ENCODE results near the gene FGD6. TPM values are rescaled to one million over a fixed set of nuclear protein-coding genes. Genes with fewer than 3 reads are reported as not detected.

Gene FGD6
- total and polyA plus RNA-seq, 12 donors: 1.2 to 33.4 (median 21.6) TPM

DNA sequence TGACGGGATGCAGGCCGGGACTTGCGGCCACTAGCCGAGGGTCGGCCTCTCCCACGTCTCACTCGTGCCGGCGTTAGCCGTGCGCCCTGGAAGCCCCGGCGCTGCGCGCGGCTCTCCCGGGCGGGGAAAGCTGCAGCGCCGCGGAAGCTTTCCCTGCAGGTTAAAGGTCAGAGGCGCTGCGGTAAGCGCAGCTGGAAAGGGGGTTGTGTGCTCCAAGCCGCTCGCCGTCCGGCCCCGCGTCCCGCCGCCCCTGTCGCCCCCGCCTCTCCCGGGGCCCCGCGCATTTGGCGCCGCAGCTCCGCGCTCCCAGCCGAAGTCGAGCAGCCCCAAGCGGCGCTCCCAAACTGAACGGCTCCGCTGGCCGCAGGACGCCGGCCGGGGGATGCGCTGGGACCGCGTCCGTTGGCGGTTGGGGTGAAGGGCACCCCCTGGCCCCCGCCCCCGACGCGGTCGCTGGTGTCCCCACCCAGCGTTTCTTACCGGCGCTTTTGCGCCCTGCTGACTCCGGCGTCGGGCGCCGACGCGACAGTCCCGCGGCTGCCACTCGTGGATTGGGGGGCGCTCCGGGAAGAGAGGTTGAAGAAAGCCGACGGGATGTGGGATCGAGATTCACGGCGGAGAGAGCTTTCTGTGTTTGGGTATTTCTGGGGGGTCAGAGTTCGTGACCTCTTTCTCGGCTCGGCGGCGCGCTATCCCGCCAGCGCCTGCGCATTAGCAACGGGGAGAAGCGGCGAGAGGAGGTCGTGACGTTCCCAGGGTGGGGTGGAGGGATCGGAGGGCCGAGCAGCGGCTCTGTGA, 144.2 kb downstream of the FGD6 start, which contains the start of gene NR2C1:
NR2C1 (minus strand) TSS at position 719 of the 798 bp plus-strand sequence. CDS start 6,234 bp downstream, outside the sequence.
- TF ChIP-seq, protein P1, sequence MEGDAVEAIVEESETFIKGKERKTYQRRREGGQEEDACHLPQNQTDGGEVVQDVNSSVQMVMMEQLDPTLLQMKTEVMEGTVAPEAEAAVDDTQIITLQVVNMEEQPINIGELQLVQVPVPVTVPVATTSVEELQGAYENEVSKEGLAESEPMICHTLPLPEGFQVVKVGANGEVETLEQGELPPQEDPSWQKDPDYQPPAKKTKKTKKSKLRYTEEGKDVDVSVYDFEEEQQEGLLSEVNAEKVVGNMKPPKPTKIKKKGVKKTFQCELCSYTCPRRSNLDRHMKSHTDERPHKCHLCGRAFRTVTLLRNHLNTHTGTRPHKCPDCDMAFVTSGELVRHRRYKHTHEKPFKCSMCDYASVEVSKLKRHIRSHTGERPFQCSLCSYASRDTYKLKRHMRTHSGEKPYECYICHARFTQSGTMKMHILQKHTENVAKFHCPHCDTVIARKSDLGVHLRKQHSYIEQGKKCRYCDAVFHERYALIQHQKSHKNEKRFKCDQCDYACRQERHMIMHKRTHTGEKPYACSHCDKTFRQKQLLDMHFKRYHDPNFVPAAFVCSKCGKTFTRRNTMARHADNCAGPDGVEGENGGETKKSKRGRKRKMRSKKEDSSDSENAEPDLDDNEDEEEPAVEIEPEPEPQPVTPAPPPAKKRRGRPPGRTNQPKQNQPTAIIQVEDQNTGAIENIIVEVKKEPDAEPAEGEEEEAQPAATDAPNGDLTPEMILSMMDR (IDR thresholded peaks at IDR 0.05): no peak
- Histone ChIP-seq H3K36me3 (peaks cover 0 to 16% (median 0%) of the 10 kb centered on the region in 9 donors), H3K27ac (peak within 1 kb of the TSS; percentile 62 to 97 (median 92)), H3K4me3 (peak within 1 kb of the TSS; percentile 72 to 100 (median 96)), H3K27me3 (no peaks in the 10 kb centered on the region), H3K9me3 (no peaks in the 10 kb centered on the region), H3K4me1 (peaks cover 0 to 45% (median 9%) of the 10 kb centered on the region in 9 donors)
- intact Hi-C loops (cut with DNase I): loop anchor here in 2 of 10 donors (5.0 to 10.0 kb wide), 2 partner anchors 144 to 402 kb away; partner anchors contain the start of genes FGD6 (in 1 of the 2), METAP2 (in 1 of the 2) and VEZT (in 1 of the 2)
- DNase-seq (peak; percentile 92 to 96), ATAC-seq (peak; percentile 96 to 99 (median 98))
- 0 to 1% methylated on average over 99 of the region's 99 CpGs for WGBS, 2 donors

DNA sequence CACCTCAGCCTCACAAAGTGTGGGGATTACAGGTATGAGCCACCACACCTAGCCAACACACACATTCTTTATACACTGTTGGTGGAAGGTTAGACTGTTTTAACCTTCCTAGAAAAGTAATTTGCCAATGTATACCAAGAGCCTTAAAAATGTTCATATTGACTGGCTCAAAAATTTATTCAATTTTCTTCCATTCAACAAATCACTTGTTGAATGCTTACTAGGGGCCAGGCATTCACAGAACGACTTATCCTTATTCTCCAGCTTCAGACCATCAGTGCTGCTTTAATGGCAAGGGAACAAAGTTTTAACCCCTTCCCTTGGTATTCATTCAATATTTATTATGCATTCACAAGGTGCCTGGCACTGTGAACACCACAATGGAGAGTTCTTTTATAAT, 146.9 kb downstream of the FGD6 start:
- WGBS, 2 donors: 93 to 94% methylated on average over 1 of the region's 1 CpG
- intact Hi-C loops (cut with DNase I): loop anchor here in 2 of 10 donors (5.0 to 10.0 kb wide), 2 partner anchors 147 to 404 kb away; partner anchors contain the start of genes FGD6 (in 1 of the 2), METAP2 (in 1 of the 2) and VEZT (in 1 of the 2)
- peaks cover 0 to 43% (median 14%) of the 10 kb centered on the region in 9 donors for H3K36me3 ChIP-seq
- no peak overlapping the region for H3K27ac ChIP-seq
- TF ChIP-seq, protein P1 (IDR thresholded peaks at IDR 0.05): no peak
- H3K4me3 ChIP-seq: no peak overlapping the region
- DNase-seq (no peak), ATAC-seq (no peak)
- no peaks in the 10 kb centered on the region for H3K27me3 ChIP-seq
- no peaks in the 10 kb centered on the region for H3K9me3 ChIP-seq
- peaks cover 0 to 55% (median 9%) of the 10 kb centered on the region in 9 donors for H3K4me1 ChIP-seq

DNA sequence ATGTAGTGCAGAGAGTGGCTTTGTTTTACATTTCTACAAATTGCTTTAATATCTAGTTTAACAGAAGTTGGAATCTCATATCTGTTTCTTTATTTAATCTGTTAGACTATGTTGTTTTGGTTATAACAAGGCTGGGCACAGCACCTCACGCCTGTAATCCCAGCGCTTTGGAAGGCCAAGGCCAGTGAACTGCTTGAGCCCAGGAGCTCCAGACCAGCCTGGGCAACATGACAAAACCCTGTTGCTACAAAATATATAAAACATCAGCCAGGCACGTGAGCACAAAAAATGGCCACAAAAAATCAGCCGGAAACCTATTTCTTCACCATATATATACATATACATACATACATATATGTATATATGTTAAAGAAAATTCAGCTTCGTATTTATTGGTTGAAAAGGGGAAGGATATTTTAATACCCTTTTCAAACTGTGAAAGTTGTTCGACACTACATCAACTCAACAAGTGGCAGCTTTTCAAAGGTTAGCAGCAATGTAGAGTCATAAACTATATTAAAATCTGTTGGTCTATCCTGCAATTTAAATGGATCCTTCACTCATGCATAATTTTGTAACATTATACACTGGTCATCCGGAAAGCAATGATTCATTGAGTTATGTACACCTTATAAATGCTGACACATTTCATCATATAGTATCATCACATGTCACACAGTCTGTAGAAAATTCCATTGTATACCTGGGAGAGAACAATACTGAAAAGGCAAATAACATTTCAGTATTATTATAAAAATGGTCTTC, 151.0 kb downstream of the FGD6 start:
- Histone ChIP-seq H3K36me3 (peaks cover 0 to 83% (median 21%) of the 10 kb centered on the region in 9 donors), H3K27me3 (no peaks in the 10 kb centered on the region), H3K9me3 (no peaks in the 10 kb centered on the region), H3K4me1 (peaks cover 0 to 36% (median 3%) of the 10 kb centered on the region in 9 donors), H3K27ac (no peak overlapping the region), H3K4me3 (no peak overlapping the region)
- TF ChIP-seq, protein P1 (IDR thresholded peaks at IDR 0.05): no peak
- 91 to 94% methylated on average over 7 of the region's 7 CpGs for WGBS, 2 donors
- intact Hi-C loops (cut with DNase I): no loop called here
- DNase-seq: no peak
- no peak for ATAC-seq

DNA sequence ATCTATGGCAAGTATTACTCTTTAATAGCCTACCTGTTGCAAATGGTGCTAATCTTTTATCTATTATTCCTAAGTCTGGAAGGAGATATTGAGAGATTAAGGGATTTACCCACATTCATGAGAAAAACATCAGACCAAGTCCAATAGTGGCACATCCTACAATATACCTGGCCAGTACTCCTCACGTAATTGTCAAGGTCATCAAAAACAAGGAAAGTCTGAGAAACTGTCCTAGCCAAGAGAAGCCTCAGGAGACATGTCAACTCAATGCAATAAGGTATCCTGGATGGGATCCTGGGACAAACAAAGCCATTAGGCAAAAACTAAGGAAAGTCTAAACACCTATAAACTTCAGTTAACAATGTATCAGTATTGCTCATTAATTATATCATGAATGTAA, 156.3 kb downstream of the FGD6 start:
- peaks cover 0 to 100% (median 60%) of the 10 kb centered on the region in 9 donors for H3K36me3 ChIP-seq
- ATAC-seq: no peak
- no peak for DNase-seq
- no peaks in the 10 kb centered on the region for H3K27me3 ChIP-seq
- peak overlapping the region in 2 of 10 donors; percentile 5 to 45 for H3K27ac ChIP-seq
- H3K9me3 ChIP-seq: no peaks in the 10 kb centered on the region
- intact Hi-C loops (cut with DNase I): no loop called here
- 88 to 94% methylated on average over 1 of the region's 1 CpG for WGBS, 2 donors
- H3K4me3 ChIP-seq: no peak overlapping the region
- H3K4me1 ChIP-seq: no peaks in the 10 kb centered on the region
- TF ChIP-seq, protein P1 (IDR thresholded peaks at IDR 0.05): no peak
